GM18519 (cell line): Measurements from ENCODE around the gene ESRRA.

Experiments used
- ATAC-seq: cut with Tn5 transposase; IDR thresholded peaks from one replicate; pipeline ENCODE4 v1.9.1; 2021; ENCODE audit warnings: mild to moderate bottlenecking, moderate library complexity; ENCODE audit not compliant: unreplicated experiment, low FRiP score

ESRRA gene

DNA sequence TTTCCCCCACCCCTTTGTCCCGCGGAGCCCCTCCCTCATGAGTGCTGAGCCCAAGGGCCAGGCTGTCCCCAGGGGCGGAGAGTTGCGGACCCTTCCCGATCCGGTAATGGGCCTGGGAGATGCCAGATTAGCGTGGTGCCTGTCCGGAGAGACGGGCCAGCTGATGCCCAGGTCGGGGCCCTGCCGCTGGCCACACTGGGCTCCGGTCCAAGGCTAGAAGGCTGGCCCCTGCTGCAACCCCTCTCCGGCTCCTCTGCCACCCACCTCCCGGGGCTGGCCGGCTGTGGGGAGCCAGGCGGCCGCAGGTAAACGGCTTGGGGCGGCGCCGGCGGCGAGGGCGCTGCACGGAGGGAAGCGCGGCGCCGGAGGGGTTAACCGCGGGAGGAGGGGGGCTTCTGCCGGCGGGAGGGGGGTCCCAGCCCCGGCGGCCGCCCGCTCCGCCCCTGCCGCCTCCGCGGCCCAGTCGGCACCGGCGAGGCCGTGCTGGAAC lies 14.0 kb upstream of the ESRRA start, which contains the start of gene KCNK4:
TSS of gene KCNK4 (plus strand) at position 41 of the 490 bp plus-strand sequence. CDS start 1,717 bp downstream, outside the sequence.
- ATAC-seq = no peak

DNA sequence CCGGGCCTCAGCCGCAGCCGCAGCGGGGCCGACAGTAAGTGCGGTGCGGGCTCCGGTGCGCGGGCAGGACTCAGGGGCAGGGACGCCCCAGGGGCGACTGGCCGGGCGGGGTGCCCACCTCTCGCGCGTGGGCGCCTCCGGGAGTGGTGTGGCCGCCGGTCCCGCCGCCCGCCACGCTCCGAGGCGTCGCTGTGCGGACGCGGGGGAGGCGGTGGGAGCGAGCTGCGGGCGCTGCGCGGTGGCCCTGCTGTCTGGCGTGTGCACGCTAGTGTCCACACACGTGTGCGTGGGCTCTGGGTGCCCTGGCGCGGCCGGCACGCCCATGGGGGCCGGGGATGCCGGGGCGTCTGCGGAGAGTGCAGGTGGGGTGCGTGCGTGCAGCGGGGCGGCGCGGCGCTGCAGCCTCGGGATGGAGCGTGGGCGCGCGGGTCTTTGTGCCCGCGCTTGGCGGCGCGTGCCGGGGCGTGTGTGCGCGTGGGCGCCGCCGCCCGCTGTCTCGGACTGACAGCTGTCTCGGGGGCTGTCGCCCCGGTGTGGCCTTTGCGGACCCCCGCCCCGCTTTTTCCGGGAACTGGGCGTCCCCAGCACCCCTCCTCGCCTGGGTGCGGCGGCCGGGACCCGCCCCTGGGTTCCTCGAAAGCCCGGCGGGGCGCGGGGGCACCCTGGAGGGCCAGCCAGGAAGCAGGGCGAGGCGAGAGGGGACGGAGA lies 13.4 kb upstream of the ESRRA start:
- ATAC-seq = no peak

- ATAC-seq = no peak
Observed at GRCh38 chr11:64292460-64293254, 12.7 kb upstream of the ESRRA start.

DNA sequence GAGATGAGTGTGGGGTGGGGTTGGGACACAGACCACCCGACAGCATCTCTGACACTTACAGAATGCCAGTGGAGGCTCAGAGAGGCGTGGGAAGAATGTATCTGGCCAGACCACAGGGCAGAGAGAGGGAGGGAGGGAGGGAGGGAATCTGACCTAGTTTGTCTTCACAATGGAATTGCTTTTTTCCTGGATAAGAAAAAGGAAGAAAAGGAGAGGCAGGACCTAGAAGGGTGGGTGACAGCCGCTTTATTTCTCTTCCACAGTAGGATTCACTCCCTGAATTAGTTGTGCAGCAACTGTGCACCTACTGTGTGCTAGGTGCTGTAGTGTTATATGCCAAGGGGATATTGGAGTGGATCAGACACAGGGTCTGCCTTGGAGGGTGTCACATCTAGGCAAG lies 10.6 kb upstream of the ESRRA start:
- ATAC-seq = no peak

GRCh38 chr11:64295760-64296159 lies 9.6 kb upstream of the ESRRA start:
- ATAC-seq = no peak

GRCh38 chr11:64296236-64296635 lies 9.1 kb upstream of the ESRRA start:
- no peak for ATAC-seq

DNA sequence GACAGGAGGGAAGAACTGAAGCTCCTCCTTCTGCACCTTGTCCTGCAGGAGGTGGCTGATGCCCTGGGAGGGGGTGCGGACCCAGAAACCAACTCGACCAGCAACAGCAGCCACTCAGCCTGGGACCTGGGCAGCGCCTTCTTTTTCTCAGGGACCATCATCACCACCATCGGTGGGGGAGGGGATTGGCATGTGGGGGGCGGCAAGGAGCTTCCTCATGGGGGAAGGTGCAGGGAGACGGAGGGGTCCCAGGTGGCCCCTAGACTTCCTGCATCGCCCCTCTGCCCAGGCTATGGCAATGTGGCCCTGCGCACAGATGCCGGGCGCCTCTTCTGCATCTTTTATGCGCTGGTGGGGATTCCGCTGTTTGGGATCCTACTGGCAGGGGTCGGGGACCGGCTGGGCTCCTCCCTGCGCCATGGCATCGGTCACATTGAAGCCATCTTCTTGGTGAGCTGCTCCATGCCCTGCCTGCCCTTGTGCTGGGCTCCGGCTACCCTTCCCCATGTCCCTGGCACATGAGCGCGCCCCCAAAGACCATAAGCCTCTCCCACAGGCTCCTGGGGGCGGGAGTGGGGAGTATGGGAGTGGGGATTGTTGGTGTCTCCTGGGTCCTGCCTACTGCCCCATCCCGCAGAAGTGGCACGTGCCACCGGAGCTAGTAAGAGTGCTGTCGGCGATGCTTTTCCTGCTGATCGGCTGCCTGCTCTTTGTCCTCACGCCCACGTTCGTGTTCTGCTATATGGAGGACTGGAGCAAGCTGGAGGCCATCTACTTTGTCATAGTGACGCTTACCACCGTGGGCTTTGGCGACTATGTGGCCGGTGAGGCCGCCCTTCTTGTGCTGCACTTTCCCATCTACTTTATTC lies 8.3 kb upstream of the ESRRA start:
- ATAC-seq = no peak

- no peak for ATAC-seq
Observed at GRCh38 chr11:64297699-64298358, 7.5 kb upstream of the ESRRA start.

DNA sequence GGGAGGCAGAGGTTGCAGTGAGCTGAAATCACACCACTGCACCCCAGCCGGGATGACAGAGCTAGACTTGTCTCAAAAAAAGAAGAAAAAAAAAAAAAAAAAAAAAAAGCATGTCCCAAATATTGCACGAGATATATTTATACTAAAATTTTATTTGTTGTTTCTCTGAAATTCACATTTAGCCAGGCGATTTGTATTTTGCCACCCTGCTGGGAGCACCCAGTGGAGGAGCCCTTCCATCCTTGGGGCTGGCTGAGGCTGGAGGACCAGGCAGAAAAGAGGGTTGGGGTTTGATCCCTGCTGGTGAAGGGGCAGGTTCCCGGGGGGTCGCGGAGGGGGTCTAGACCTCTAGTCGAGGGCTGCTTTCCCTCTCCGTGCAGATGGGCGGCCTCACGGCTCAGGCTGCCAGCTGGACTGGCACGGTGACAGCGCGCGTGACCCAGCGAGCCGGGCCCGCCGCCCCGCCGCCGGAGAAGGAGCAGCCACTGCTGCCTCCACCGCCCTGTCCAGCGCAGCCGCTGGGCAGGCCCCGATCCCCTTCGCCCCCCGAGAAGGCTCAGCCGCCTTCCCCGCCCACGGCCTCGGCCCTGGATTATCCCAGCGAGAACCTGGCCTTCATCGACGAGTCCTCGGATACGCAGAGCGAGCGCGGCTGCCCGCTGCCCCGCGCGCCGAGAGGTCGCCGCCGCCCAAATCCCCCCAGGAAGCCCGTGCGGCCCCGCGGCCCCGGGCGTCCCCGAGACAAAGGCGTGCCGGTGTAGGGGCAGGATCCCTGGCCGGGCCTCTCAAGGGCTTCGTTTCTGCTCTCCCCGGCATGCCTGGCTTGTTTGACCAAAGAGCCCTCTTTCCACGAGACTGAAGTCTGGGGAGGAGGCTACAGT lies 6.1 kb upstream of the ESRRA start:
- ATAC-seq = no peak

GRCh38 chr11:64299847-64300648 lies 5.3 kb upstream of the ESRRA start, which contains the start of gene CATSPERZ:
Gene CATSPERZ, plus strand, starts transcription at chr11:64300358. Its CDS starts 53 bp downstream, at chr11:64300411.
- ATAC-seq = no peak

- ATAC-seq = no peak
Observed at GRCh38 chr11:64303109-64304031, 2.0 kb upstream of the ESRRA start.

DNA sequence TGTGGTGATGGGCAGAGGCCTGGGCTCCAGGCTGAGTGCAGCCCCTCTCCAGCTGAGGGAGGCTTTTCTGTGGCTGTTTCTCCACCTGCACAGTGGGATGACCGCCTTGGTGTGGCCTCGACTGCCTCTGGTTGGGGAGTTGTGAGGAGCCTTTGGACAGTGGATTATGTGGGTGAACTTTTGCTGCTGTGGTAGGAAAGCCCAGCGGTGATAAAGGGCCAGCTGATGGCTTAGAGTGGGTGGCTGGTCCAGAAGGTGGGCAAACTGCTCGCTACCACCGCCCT lies 1.4 kb upstream of the ESRRA start:
- ATAC-seq = no peak

GRCh38 chr11:64304316-64305072 lies 830 bp upstream of the ESRRA start:
- peak; percentile 19 for ATAC-seq

DNA sequence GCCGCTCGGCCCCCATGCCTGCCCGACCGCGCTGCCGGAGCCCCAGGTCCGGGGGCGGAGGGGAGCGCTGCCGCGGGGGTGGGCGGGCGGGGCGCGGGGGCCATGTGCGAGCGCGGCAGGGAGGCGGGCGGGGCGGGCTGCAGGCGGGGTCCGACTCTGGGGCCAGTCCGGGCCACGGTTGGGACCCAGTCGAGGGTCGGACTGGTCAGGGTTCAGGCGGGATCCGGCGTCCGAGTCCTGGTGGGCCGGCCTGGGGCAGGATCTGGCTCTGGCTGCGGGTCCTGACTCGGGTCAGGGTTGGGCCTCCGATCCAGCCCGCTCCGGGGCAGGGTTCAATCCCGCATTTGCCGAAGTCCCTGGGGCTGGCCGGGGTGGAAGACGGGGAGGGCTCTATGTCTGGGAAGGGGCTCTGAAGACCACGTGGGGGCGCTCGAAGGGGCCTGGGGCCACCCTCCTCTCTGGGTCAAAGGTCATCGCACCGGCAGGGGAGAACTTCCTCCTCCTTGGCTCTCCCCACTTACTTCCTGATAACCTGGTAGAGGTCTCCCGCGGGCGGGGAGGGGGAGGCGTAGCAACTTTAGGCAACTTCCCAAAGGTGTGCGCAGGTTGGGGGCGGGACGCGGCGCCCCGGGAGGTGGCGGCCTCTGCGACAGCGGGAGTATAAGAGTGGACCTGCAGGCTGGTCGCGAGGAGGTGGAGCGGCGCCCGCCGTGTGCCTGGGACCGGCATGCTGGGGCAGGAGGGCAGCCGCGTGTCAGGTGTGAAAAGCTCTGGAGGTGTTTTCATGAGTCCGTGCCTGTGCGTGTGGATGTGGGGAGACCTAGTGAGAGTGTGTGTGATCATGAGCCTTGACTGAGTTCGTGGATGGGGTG lies 603 bp downstream of the ESRRA start:
- no peak for ATAC-seq

- no peak for ATAC-seq
Observed at GRCh38 chr11:64306563-64306875, 1.2 kb downstream of the ESRRA start.
